Measurements from ENCODE around the gene MAP2K1. TPM values are rescaled to one million over a fixed set of nuclear protein-coding genes. Genes with fewer than 3 reads are reported as not detected.

MAP2K1 gene
- total RNA-seq, 1 donor from 2014 or later = 51.9 TPM

GRCh38 chr15:66423149-66423548 lies 36.4 kb downstream of the MAP2K1 start:
- Histone ChIP-seq H3K36me3 (ENCODE audit: control insufficient read depth, insufficient read depth, low read length) (no peaks in the 10 kb centered on the region), H3K4me3 (ENCODE audit: low read depth, low read length) (no peak overlapping the region), H3K27me3 (ENCODE audit: control insufficient read depth, insufficient read depth, low read length) (no peaks in the 10 kb centered on the region)
- no peak for TF ChIP-seq CTCF (IDR thresholded peaks at IDR 0.05; ENCODE audit: insufficient read depth, low read length, poor library complexity, severe bottlenecking)
- no peak for DNase-seq (ENCODE audit: low read depth)

- Histone ChIP-seq H3K36me3 (ENCODE audit: control insufficient read depth, insufficient read depth, low read length) (no peaks in the 10 kb centered on the region), H3K4me3 (ENCODE audit: low read depth, low read length) (no peak overlapping the region), H3K27me3 (ENCODE audit: control insufficient read depth, insufficient read depth, low read length) (no peaks in the 10 kb centered on the region)
- DNase-seq (ENCODE audit: low read depth) = no peak
- TF ChIP-seq CTCF (IDR thresholded peaks at IDR 0.05; ENCODE audit: insufficient read depth, low read length, poor library complexity, severe bottlenecking) = no peak
Observed at GRCh38 chr15:66424963-66425612, 38.4 kb downstream of the MAP2K1 start.

GRCh38 chr15:66425837-66426236 lies 39.1 kb downstream of the MAP2K1 start:
- Histone ChIP-seq H3K36me3 (ENCODE audit: control insufficient read depth, insufficient read depth, low read length) (no peaks in the 10 kb centered on the region), H3K27me3 (ENCODE audit: control insufficient read depth, insufficient read depth, low read length) (no peaks in the 10 kb centered on the region), H3K4me3 (ENCODE audit: low read depth, low read length) (no peak overlapping the region)
- DNase-seq (ENCODE audit: low read depth) = no peak
- TF ChIP-seq CTCF (IDR thresholded peaks at IDR 0.05; ENCODE audit: insufficient read depth, low read length, poor library complexity, severe bottlenecking) = no peak

- H3K36me3 ChIP-seq (ENCODE audit: control insufficient read depth, insufficient read depth, low read length) = no peaks in the 10 kb centered on the region
- H3K27me3 ChIP-seq (ENCODE audit: control insufficient read depth, insufficient read depth, low read length) = no peaks in the 10 kb centered on the region
- no peak for DNase-seq (ENCODE audit: low read depth)
- TF ChIP-seq CTCF (IDR thresholded peaks at IDR 0.05; ENCODE audit: insufficient read depth, low read length, poor library complexity, severe bottlenecking) = no peak
- no peak overlapping the region for H3K4me3 ChIP-seq (ENCODE audit: low read depth, low read length)
Observed at GRCh38 chr15:66429117-66429516, 42.4 kb downstream of the MAP2K1 start.

- Histone ChIP-seq H3K36me3 (ENCODE audit: control insufficient read depth, insufficient read depth, low read length) (no peaks in the 10 kb centered on the region), H3K27me3 (ENCODE audit: control insufficient read depth, insufficient read depth, low read length) (no peaks in the 10 kb centered on the region), H3K4me3 (ENCODE audit: low read depth, low read length) (no peak overlapping the region)
- TF ChIP-seq CTCF (IDR thresholded peaks at IDR 0.05; ENCODE audit: insufficient read depth, low read length, poor library complexity, severe bottlenecking) = no peak
- no peak for DNase-seq (ENCODE audit: low read depth)
Observed at GRCh38 chr15:66429546-66429945, 42.8 kb downstream of the MAP2K1 start.

GRCh38 chr15:66430627-66431255 lies 44.0 kb downstream of the MAP2K1 start:
- DNase-seq (ENCODE audit: low read depth) = no peak
- no peak for TF ChIP-seq CTCF (IDR thresholded peaks at IDR 0.05; ENCODE audit: insufficient read depth, low read length, poor library complexity, severe bottlenecking)
- Histone ChIP-seq H3K36me3 (ENCODE audit: control insufficient read depth, insufficient read depth, low read length) (no peaks in the 10 kb centered on the region), H3K27me3 (ENCODE audit: control insufficient read depth, insufficient read depth, low read length) (no peaks in the 10 kb centered on the region), H3K4me3 (ENCODE audit: low read depth, low read length) (no peak overlapping the region)

All from kidney epithelial cell (primary cell).